HFF-Myc (cell line): ENCODE results near the gene JAZF1.

Source experiments
- DNase-seq: peaks from one replicate; pipeline ENCODE4 v3.0.0-alpha.2; 2011; ENCODE audit warnings: low read depth; ENCODE audit errors: extremely low read depth
- H3K4me3 ChIP-seq: replicated peaks from 2 replicates; pipeline ENCODE4 v1.5.1; 2011; ENCODE audit warnings: low read depth, mild to moderate bottlenecking, control low read depth, low read length
- CTCF ChIP-seq: IDR thresholded peaks from 2 replicates; pipeline ENCODE4 v1.5.1; 2012; ENCODE audit warnings: mild to moderate bottlenecking, low read depth, low read length, control low read depth; ENCODE audit errors: missing control alignments

The JAZF1 gene

GRCh38 chr7:28095231-28095630 is 85.4 kb downstream of the JAZF1 start:
- no peak overlapping the region for H3K4me3 ChIP-seq
- no peak for TF ChIP-seq CTCF
- DNase-seq: no peak

- H3K4me3 ChIP-seq: no peak overlapping the region
- no peak for DNase-seq
- peak; percentile 82 for TF ChIP-seq CTCF
These were observed 86.9 kb downstream of the JAZF1 start for GRCh38 chr7:28093623-28094232.

GRCh38 chr7:28091190-28091589 is 89.4 kb downstream of the JAZF1 start:
- DNase-seq: no peak
- no peak overlapping the region for H3K4me3 ChIP-seq
- TF ChIP-seq CTCF: no peak

- no peak overlapping the region for H3K4me3 ChIP-seq
- DNase-seq: no peak
- TF ChIP-seq CTCF: no peak
These were observed 91.5 kb downstream of the JAZF1 start for GRCh38 chr7:28088901-28089714.

GRCh38 chr7:28088032-28088431 is 92.6 kb downstream of the JAZF1 start:
- no peak for DNase-seq
- H3K4me3 ChIP-seq: no peak overlapping the region
- TF ChIP-seq CTCF: no peak

GRCh38 chr7:28086198-28086597 is 94.4 kb downstream of the JAZF1 start:
- no peak overlapping the region for H3K4me3 ChIP-seq
- no peak for TF ChIP-seq CTCF
- DNase-seq: no peak
